GM12874 (cell line): ENCODE measurements around the gene MID1.

Source experiments
- TF ChIP-seq, protein P1 (sequence below): IDR thresholded peaks from 2 replicates; pipeline ENCODE4 v1.5.1; 2011; ENCODE audit warnings: low read depth, mild to moderate bottlenecking, control low read depth, low read length, moderate library complexity; ENCODE audit not compliant: insufficient read depth

Gene MID1

DNA sequence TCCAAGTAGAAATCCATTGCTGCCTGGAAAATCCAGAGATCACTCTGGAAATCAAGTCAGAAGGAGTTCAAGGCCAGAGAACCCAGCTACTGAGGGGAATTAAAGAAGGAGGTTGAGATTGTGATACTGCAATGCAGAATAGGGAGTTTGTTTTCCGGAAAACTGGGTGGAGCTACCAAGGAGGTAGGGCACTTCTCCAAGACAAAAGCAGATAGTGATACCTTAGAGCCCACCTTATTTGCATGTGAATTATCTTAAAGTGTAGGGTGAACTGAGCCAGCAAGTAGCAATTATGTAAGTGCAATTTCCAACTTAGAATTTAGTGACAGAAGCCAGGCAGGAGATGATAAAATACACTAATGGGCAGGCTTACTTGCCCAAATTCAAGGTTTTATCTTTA is 178.9 kb downstream of the MID1 start:
- TF ChIP-seq, protein P1, sequence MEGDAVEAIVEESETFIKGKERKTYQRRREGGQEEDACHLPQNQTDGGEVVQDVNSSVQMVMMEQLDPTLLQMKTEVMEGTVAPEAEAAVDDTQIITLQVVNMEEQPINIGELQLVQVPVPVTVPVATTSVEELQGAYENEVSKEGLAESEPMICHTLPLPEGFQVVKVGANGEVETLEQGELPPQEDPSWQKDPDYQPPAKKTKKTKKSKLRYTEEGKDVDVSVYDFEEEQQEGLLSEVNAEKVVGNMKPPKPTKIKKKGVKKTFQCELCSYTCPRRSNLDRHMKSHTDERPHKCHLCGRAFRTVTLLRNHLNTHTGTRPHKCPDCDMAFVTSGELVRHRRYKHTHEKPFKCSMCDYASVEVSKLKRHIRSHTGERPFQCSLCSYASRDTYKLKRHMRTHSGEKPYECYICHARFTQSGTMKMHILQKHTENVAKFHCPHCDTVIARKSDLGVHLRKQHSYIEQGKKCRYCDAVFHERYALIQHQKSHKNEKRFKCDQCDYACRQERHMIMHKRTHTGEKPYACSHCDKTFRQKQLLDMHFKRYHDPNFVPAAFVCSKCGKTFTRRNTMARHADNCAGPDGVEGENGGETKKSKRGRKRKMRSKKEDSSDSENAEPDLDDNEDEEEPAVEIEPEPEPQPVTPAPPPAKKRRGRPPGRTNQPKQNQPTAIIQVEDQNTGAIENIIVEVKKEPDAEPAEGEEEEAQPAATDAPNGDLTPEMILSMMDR: no peak

DNA sequence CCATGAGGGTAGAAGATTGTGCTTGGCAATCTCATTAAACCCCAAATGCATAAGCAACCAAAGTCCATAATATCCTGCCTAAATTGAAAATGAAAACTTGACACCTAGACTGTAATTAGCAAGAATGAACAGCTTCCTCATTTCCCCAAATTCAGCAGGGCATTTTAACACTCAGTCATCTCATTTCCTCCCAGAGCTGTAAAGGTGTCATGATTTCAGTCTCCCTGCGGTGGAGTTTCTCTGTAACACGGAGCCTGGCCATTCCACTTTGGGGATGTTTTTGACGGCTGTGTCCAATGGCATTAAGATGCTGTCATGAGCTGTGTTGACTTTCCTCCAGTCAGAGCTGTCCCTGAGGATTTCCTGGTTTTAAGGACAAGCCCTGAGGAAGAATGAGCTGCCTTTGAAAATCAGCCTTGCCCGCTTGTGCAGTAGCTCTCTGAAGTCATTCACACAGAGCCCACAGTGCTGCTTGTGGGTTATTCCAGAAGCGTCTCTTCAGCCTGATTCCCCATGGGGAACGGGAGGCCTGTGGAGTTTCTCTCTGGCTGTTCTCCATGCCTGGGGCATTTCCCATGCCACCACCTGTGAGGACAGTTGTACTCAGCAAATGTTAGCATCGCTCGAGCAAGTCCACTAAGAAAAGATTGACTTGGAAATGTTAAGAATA is 187.0 kb downstream of the MID1 start:
- TF ChIP-seq, protein P1: no peak

DNA sequence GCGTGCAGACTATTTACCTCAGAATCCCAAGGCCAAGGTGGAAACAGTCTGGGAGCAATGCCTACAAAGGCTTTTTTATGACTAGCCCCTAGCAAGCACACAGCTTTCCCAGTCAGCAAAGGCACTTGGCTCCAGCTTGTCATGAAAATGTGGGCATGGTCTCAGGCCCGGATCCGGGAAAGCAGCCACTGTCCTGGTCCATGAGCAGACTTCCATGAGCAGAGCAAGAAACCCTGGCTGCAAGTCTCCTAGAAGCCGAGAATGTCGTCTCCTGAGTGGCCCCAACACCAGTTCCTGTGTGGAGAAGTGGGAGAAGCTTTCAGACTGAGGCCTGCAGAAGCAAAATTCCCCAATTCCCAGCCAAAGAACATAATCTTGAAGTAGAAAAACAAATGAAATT is 190.5 kb downstream of the MID1 start:
- TF ChIP-seq, protein P1: no peak

DNA sequence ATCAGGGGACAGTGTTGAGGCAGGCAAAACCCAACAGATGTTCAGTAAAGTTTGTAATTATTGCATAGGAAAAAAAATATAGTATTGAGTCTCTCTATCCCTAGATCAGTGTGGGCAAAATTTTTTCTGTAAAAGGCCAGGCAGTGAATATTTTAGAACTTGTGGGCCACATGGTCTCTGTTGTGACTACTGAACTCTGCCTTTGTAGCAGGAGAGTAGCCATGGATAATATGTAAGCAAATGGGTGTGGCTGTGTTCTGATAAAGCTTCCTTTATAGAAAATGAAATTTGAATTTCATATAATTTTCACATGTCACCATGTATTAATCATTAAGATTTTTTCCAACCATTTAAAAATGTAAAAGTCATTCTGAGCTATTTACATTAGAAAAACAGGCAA is 193.1 kb downstream of the MID1 start:
- TF ChIP-seq, protein P1: no peak

DNA sequence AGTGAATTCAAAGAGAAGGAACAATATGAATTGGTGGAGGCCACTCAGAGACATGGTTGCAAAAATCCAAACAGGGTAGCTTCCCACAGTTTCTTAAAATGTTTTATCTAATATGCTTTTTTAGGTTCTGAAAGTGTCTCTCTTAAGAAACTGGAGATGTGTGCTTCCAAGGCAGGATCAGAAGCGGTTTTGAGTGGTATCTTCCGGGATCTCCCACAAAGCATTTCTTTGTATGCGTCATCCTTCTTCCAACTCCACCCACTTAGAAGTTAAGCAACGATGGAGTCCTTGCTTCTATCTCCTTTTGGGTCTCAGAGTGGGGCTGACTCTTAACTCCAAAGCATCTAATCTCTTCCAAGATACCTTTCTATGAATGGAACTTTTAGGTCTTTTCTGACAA is 196.7 kb downstream of the MID1 start:
- TF ChIP-seq, protein P1: no peak

DNA sequence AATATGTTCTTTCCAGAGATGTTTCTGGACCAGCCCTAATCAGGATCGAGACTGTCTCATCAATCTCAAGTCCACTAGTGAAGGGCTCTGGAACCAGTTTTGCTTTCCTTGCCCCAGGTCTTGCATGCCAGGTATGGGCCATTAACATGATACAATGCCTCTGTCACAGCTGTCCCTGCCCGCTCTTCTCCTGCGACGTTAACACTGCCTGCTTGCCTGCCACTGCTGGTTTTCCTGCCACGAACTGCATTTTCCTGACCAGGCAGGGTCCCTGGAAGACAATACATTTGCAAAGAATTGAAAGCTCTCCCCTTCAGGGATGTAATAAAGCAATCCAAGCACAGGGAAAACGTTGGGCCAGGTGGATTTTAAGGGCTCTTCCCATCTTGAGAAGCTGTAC is 200.3 kb downstream of the MID1 start:
- TF ChIP-seq, protein P1: no peak

DNA sequence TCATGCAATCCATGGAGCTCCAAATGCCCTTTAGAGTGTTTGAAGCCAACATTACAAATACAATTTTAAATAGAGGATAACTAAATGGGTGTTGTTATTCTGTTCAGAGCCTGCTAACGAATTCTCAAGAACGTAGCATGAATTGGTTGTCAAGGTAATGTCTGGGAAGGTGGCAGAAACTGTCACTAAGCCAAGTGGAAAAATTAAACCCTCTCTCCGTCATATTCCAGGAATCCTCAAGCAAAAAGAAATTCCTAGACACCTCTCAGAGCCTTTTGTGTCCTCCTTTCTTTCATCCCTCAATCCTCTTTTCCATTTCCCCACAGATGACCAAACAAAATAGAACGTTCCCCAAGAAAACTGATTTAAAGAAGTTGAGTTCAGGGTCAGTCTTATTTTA is 204.0 kb downstream of the MID1 start:
- TF ChIP-seq, protein P1: no peak
